HepG2 (cell line): ENCODE results near the gene ESPNL. TPM values are rescaled to one million over a fixed set of nuclear protein-coding genes. Genes with fewer than 3 reads are reported as not detected.
A peak's percentile ranks its signal among the peaks of the same experiment; 100 is the strongest.

ENCODE experiments used
- ATF6 ChIP-seq: sonication (generic); formaldehyde crosslinking; conservative IDR thresholded peaks from 2 replicates; pipeline ENCODE4 v1.4.0; 2020; ENCODE audit warnings: missing genetic modification reagents
- MEIS2 ChIP-seq: sonication (generic); formaldehyde crosslinking; IDR thresholded peaks from 2 replicates; pipeline ENCODE4 v1.9.0; 2021; ENCODE audit warnings: mild to moderate bottlenecking, missing genetic modification reagents
- NR0B2 ChIP-seq: sonication (generic); formaldehyde crosslinking; IDR thresholded peaks from 2 replicates; pipeline ENCODE4 v1.4.0; 2020; ENCODE audit warnings: mild to moderate bottlenecking, missing genetic modification reagents
- PRPF4 ChIP-seq: fragments of 200-400 bp; formaldehyde crosslinking; IDR thresholded peaks from 2 replicates; pipeline ENCODE4 v1.6.1; 2016; ENCODE audit warnings: low read length, low read depth; ENCODE audit not compliant: poor library complexity, severe bottlenecking
- SYNCRIP ChIP-seq: fragments of 200-400 bp; formaldehyde crosslinking; IDR thresholded peaks from 2 replicates; pipeline ENCODE4 v1.6.1; 2018; ENCODE audit warnings: mild to moderate bottlenecking, low read depth, low read length; ENCODE audit not compliant: insufficient read depth
- YEATS2 ChIP-seq: sonication (generic); formaldehyde crosslinking; IDR thresholded peaks from 2 replicates; pipeline ENCODE4 v1.4.0; 2020; ENCODE audit warnings: missing genetic modification reagents, borderline replicate concordance
- ZBTB20 ChIP-seq: sonication (generic); formaldehyde crosslinking; IDR thresholded peaks from 2 replicates; pipeline ENCODE4 v1.8.1; 2023; ENCODE audit warnings: missing genetic modification reagents, low read depth, mild to moderate bottlenecking, borderline replicate concordance
- ZNF382 ChIP-seq: sonication (generic); formaldehyde crosslinking; IDR thresholded peaks from 2 replicates; pipeline ENCODE4 v1.5.0; 2020; ENCODE audit warnings: missing genetic modification reagents, mild to moderate bottlenecking, borderline replicate concordance
- ZNF446 ChIP-seq: sonication (generic); formaldehyde crosslinking; IDR thresholded peaks from 2 replicates; pipeline ENCODE4 v1.5.0; 2020; ENCODE audit warnings: mild to moderate bottlenecking, missing genetic modification reagents
- ZNF496 ChIP-seq: sonication (generic); formaldehyde crosslinking; IDR thresholded peaks from 2 replicates; pipeline ENCODE4 v1.8.1; 2023; ENCODE audit warnings: mild to moderate bottlenecking, moderate library complexity, missing genetic modification reagents; ENCODE audit not compliant: insufficient replicate concordance
- ZNF512 ChIP-seq: sonication (generic); formaldehyde crosslinking; IDR thresholded peaks from 2 replicates; pipeline ENCODE4 v1.4.0; 2020; ENCODE audit warnings: mild to moderate bottlenecking, missing genetic modification reagents
- polyA plus RNA-seq, 8 experiments: library from polyadenylated mRNA; depleted of rRNA in 3 of 8; stranded (reverse) in 7 of 8; unstranded in 1 of 8; fragments of >200 nt; fragmentation: Illumina TruSeq in 4 of 8; extraction: Trizol in 4 of 8; gene quantifications; 2 replicates each; pipeline versions ENCODE4 v1.2.1 to v1.2.3, GENCODE V29; 2011 to 2016; ENCODE audit warnings: low read depth in 4 of 8, missing spikeins in 1 of 8, mixed read lengths in 1 of 8; ENCODE audit not compliant: insufficient read depth in 1 of 8
- total RNA-seq, 5 experiments: library from RNA; depleted of rRNA; stranded (reverse); fragments of >200 nt; fragmentation: Illumina TruSeq; extraction: Trizol; gene quantifications; 2 replicates each; pipeline ENCODE4 v1.2.3, GENCODE V29; 2016; ENCODE audit warnings: low read depth in 1 of 5
- TF ChIP-seq, protein P1 (sequence below): sonication (generic); formaldehyde crosslinking; IDR thresholded peaks from 2 replicates; pipeline ENCODE4 v1.5.0; 2020; ENCODE audit warnings: mild to moderate bottlenecking, missing genetic modification reagents
- TF ChIP-seq, protein P2 (sequence below): sonication (generic); formaldehyde crosslinking; IDR thresholded peaks from 2 replicates; pipeline ENCODE4 v1.8.0; 2022; ENCODE audit warnings: low read depth, missing genetic modification reagents
- TF ChIP-seq, protein P3 (sequence below): sonication (generic); formaldehyde crosslinking; IDR thresholded peaks from 2 replicates; pipeline ENCODE4 v1.9.0; 2022; ENCODE audit warnings: missing genetic modification reagents, mild to moderate bottlenecking, borderline replicate concordance
- TF ChIP-seq, protein P4 (sequence below): IDR thresholded peaks from 2 replicates; pipeline ENCODE4 v1.6.1; 2016; ENCODE audit warnings: mild to moderate bottlenecking

Gene ESPNL
- total and polyA plus RNA-seq, 2 of the 13 experiments (the other 11 are each of a cell fraction or from before 2014, with no cell fraction given): 0.45 to 0.80 TPM

DNA sequence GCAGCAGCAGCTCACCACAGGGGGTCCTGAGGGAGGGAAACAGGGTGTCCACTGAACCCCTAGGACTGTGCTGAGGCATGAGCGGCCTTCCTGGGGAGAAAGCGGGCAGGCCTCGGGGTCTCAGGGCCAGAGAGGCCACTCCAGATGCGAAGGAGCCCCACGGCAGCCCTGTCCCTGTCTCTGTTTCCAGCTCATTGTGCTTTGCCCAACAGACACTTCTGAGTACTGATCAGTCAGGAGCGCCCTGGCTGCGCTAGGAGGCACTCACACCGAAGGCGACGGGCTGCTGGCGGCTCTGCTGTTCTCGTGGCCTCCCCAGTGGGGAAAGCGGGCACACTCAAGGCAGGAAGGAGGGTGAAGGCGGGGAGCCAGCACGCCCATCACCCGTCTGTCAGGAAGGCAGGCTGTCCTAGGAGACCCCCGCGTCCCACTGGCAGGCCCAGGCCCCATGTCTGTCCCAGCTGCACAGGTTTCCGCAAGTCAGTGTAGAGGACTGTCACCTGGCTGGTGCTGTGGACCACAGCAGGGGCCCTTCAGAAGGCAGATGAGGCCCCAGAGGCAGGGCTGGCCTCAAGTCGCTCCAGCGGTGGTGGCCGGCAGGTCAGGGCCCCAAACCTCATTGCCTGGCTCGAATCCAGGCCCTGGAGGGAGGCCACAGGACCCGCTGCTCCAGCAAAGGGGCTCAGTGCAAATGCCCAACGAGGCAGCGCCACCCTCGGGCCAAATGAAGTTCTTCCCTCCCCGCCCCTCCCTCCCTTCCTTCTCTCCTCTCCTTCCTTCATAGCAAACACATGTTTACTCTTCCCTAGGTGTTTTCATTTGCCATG lies 6.8 kb downstream of the ESPNL start (continued):
- TF ChIP-seq ZNF496 (no peak), ZNF446 (CRISPR knock-in tag) (peak; percentile 81; the same call in 1 of the 2 replicates), SYNCRIP (no peak), YEATS2 (no peak), PRPF4 (no peak), ZNF512 (CRISPR knock-in tag) (peak; percentile 57; the same call in 1 of the 2 replicates), MEIS2 (CRISPR knock-in tag) (0 out of 2 replicates have a peak, but pooled peaks have one; percentile 5), ZNF382 (CRISPR knock-in tag) (no peak), ATF6 (CRISPR knock-in tag) (peak; percentile 66; the same call in 1 of the 2 replicates), NR0B2 (CRISPR knock-in tag) (peak; percentile 27; the same call in 1 of the 2 replicates), ZBTB20 (no peak)
- TF ChIP-seq, protein P1, sequence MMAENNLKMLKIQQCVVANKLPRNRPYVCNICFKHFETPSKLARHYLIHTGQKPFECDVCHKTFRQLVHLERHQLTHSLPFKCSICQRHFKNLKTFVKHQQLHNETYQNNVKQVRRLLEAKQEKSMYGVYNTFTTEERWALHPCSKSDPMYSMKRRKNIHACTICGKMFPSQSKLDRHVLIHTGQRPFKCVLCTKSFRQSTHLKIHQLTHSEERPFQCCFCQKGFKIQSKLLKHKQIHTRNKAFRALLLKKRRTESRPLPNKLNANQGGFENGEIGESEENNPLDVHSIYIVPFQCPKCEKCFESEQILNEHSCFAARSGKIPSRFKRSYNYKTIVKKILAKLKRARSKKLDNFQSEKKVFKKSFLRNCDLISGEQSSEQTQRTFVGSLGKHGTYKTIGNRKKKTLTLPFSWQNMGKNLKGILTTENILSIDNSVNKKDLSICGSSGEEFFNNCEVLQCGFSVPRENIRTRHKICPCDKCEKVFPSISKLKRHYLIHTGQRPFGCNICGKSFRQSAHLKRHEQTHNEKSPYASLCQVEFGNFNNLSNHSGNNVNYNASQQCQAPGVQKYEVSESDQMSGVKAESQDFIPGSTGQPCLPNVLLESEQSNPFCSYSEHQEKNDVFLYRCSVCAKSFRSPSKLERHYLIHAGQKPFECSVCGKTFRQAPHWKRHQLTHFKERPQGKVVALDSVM (CRISPR knock-in tag): no peak
- TF ChIP-seq, protein P2, sequence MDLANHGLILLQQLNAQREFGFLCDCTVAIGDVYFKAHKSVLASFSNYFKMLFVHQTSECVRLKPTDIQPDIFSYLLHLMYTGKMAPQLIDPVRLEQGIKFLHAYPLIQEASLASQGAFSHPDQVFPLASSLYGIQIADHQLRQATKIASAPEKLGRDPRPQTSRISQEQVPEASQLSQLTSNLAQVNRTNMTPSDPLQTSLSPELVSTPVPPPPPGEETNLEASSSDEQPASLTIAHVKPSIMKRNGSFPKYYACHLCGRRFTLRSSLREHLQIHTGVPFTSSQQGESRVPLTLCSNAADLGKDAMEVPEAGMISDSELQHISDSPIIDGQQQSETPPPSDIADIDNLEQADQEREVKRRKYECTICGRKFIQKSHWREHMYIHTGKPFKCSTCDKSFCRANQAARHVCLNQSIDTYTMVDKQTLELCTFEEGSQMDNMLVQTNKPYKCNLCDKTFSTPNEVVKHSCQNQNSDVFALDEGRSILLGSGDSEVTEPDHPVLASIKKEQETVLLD (CRISPR knock-in tag): no peak
- TF ChIP-seq, protein P3, sequence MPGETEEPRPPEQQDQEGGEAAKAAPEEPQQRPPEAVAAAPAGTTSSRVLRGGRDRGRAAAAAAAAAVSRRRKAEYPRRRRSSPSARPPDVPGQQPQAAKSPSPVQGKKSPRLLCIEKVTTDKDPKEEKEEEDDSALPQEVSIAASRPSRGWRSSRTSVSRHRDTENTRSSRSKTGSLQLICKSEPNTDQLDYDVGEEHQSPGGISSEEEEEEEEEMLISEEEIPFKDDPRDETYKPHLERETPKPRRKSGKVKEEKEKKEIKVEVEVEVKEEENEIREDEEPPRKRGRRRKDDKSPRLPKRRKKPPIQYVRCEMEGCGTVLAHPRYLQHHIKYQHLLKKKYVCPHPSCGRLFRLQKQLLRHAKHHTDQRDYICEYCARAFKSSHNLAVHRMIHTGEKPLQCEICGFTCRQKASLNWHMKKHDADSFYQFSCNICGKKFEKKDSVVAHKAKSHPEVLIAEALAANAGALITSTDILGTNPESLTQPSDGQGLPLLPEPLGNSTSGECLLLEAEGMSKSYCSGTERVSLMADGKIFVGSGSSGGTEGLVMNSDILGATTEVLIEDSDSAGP: peak; percentile 23; the same call in 1 of the 2 replicates
- TF ChIP-seq, protein P4, sequence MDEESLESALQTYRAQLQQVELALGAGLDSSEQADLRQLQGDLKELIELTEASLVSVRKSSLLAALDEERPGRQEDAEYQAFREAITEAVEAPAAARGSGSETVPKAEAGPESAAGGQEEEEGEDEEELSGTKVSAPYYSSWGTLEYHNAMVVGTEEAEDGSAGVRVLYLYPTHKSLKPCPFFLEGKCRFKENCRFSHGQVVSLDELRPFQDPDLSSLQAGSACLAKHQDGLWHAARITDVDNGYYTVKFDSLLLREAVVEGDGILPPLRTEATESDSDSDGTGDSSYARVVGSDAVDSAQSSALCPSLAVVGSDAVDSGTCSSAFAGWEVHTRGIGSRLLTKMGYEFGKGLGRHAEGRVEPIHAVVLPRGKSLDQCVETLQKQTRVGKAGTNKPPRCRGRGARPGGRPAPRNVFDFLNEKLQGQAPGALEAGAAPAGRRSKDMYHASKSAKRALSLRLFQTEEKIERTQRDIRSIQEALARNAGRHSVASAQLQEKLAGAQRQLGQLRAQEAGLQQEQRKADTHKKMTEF (CRISPR knock-in tag): peak; percentile 29; the same call in 1 of the 2 replicates
